T-helper 22 cell (primary cell): ENCODE results near the gene DCK.
A peak's percentile ranks its signal among the peaks of the same experiment; 100 is the strongest.
"Not testable (repeated sequence)": the region's sequence is repeated elsewhere in the genome, so short reads cannot be mapped to it uniquely, and the experiment has no call there.

Experiments
- DNase-seq: peaks from one replicate; pipeline ENCODE4 v3.0.0-alpha.2; 2020; ENCODE audit warnings: low read depth

Gene DCK

DNA sequence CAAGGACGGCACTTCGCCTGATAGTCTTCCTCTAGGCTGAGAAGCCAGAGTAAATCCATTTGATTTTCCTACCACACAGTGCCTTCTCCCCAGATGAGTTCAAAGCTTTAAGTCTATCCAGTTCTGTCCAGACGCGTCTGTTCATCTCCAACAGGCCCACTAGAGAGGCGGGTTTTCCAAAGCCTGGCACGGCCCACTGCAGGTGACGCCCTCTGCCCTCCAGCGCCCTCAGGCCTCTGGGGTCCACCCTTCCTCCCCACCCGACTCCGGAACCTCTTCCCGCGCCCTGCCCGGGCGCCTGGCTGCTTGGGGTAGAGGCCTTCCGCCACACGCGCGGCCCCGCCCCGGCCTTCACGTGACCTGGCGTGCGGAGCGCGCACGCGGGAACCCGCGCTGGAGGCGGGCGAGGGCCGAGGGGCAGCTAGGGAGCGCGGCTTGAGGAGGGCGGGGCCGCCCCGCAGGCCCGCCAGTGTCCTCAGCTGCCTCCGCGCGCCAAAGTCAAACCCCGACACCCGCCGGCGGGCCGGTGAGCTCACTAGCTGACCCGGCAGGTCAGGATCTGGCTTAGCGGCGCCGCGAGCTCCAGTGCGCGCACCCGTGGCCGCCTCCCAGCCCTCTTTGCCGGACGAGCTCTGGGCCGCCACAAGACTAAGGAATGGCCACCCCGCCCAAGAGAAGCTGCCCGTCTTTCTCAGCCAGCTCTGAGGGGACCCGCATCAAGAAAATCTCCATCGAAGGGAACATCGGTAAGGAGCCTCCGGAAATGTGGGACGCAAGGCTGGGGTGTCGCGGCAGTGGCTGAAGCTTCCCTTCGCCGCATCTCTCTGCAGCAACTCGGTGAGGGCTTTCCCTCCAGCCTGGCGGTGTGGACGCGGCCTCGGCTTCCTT, at the start of gene DCK:
DCK (plus strand) TSS at position 469 of the 888 bp plus-strand sequence; CDS start at position 656, 187 bp downstream.
- peak; percentile 77 for DNase-seq

- no peak for DNase-seq
Measured at GRCh38 chr4:70945046-70945445, 48.4 kb upstream of the DCK start.

DNA sequence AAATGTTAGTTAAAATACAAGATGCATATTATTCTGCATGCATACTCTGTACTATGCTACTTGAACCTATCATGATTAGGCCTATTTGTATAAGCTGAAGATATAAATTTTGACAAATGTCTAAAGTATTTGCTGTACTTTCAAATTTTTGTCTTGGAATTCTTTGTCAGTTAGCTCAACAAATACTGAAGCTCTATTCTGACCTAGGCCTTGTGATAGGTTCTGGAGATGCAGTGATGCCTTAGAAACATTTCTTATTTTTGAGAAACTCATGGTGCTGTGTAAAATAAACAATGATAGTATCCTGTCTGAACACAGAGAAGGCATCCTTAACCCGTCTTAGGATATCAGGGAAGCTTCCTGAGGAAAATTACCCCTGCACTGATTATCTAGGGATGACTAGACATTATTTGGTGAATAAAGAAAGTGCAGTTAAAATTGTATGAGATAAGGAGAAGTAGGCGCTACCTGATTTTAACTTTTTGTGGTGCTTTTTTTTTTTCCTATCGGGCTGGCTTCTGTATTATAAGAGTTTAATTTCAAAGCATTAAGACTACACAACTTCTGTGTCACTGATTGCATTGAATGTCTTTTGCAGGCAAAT, 47.9 kb upstream of the DCK start:
- DNase-seq: no peak

DNA sequence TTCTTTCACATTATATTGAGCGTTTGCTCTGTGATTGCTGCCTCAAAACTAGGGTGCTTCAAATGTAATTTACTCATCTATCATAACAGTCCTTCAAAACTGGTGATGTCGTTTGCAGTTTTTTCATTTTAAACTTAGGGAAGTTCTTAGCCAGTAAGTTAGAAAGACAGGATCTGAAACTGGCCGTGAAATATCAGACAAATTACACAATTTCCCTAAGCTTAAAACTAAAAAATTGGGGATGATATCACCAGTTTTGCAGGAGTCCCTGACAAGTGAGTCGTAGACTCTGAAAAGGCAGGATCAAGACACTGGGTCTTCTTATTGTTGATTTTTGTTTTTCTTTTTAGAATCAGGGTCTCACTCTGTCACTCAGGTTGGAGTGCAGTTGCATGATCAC, 46.5 kb upstream of the DCK start:
- no peak for DNase-seq

GRCh38 chr4:70948665-70949260, 44.7 kb upstream of the DCK start:
- no peak for DNase-seq

DNA sequence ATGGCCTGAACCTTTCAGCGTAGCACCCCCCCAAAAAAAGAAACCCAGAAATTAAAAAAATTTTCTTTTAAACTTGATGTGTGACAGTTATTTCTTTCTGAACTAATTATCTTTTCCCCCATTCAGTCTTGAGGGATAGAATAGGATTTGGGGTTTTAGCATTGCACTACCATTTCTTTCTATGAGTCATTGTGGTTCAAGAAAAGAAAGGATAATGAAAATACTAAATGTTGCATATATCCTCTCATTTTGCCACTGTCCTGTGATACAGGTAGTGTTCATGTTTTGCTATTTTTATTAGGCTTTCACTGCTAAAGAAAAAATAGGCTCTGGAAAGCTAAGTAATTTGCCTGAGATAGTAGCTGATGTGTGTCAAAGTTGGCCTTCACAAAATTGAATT, 39.4 kb upstream of the DCK start:
- DNase-seq: no peak

GRCh38 chr4:70956549-70957210, 36.8 kb upstream of the DCK start:
- DNase-seq: no peak

- no peak for DNase-seq
Measured at GRCh38 chr4:70958681-70959080, 34.8 kb upstream of the DCK start.

DNA sequence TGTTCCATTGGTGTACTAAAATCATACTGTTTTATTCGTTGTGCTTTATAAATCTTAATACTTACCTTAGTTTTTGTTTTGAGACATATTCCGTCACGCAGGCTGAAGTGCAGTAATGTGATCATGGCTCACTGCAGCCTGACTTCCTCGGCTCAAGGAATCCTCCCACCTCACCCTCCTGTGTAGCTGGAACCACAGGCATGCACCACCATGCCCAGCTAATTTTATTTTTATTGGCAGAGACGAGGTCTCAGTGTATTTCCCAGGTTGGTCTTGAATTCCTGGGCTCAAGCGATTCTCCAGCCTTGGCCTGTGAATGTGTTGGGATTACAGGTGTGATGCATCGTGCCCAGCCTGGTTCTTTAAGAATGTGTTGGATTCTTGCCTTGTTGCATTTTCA, 24.4 kb upstream of the DCK start:
- no peak for DNase-seq

DNA sequence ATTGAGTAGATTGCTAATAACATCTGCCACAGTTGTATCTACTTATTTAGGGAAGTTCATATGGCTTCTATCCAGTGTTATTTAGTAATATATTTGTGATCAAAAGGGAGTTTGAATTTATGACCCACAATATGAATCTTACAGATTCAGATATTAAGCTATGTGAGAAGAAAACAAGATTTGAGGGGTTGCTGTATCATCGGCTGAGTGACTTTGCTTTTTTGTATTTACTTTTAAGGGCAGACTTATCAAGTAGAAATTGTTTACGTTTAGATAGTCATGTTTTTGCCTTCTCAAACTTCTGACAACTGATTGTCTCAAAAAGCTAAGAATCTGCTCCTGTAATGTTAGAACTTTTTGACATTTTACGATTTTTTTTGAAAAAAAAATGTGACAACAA, 17.2 kb upstream of the DCK start:
- DNase-seq: no peak

DNA sequence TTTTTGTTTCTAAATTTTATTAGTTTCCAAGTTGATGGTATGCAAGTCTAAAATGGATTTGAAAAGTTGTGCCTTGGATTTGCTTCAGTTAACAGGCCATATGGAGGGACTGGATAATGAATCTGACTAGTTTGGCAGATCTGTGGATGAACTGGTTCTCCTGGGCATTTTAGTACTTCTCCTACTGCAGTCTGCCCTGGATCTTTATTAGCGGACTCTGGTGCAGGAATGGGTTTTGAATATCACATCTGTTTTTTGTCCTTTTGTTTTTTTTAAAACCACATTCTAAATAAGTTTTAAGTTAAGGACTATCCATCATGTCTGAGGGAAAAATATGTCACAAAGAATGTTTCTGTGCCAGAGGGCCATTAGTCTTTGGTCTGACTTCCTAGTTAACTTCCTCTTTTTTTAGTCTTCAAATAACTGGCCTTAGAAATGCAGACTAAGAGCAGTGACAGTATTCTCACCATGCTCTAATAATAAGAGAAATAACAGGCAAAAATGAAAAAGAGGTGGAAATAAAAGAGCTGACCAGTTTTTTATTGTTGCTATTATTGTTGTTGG, 13.9 kb upstream of the DCK start:
- no peak for DNase-seq

DNA sequence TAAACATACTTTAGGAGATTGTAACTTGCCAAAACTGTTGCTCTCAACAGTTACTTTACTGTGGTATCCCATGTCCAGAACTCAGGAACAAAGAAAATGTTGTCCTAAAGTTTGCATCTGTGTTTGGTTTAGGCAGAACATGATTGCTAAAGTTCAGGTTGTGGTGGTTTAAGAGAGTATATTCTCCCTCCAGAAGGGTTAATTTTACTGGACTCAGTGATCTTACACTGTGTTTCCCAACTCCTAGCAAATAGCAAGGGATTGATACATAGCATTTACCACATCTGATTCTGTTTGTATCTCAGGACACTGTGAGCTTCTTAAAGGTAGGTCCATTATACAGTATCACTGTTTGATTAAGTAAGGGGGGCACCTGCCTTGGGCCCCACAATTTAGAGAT, 13.3 kb upstream of the DCK start:
- no peak for DNase-seq

DNA sequence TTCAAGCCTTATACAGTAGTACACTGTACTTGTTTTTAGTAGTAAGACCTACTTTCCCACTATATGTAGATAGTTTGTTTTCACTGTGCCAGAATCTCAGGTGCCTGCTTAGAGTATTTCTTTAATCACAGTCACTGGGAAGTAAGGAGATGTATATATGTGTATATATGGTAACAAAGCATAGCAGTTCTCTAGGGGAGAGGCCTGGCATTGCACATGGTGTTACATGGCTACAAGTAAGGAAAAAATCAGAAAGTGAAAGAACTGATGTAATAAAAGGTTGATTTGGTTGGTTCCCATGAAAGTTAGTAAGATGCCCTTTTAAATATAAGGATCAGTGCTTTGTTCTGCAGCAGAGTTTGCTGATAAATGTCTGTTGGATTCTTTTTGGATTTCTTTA, 9.3 kb upstream of the DCK start:
- DNase-seq: no peak

GRCh38 chr4:70984589-70984988, 8.9 kb upstream of the DCK start:
- no peak for DNase-seq

DNA sequence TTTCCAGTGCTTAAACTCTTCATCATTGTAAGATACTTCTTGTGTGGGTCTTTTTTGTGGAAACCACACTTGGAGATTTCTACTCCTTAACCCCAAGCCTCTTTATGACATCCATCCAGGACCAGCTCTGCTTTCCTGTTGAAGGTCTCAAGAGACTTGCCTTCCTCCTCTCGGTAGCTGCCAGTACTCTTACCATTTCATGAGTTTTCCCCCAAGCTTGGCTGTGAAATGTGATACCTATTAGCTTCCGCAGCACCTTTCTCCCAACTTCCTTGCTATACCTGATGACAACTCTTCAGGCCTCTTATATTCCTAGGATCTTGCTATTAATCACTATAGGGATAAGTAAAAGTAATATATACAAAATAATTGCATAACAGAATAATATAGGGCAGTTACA, 1.9 kb upstream of the DCK start:
- DNase-seq: no peak

- no peak for DNase-seq
Measured at GRCh38 chr4:70992391-70992881, 1.0 kb upstream of the DCK start.

DNA sequence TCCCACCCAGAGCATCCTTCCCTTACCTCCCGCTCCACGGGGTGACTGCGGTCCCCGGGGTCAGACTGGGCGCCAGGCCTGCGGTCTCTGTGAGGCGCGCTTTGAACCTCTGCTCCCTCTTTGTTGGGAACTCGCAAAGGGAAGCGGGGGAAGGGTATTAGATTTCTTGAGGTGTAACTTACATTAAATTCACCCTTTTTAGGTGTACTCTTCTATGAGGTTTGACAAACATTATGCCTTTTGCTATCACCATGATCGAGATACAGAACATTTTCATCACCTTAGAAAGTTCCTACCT, 569 bp downstream of the DCK start:
- DNase-seq: no peak

GRCh38 chr4:70994387-70995099, 1.1 kb downstream of the DCK start:
- no peak for DNase-seq

- no peak for DNase-seq
Measured at GRCh38 chr4:70996018-70996360, 2.5 kb downstream of the DCK start.

GRCh38 chr4:70997036-70997435, 3.6 kb downstream of the DCK start:
- no peak for DNase-seq

- no peak for DNase-seq
Measured at GRCh38 chr4:70997546-70997945, 4.1 kb downstream of the DCK start.

DNA sequence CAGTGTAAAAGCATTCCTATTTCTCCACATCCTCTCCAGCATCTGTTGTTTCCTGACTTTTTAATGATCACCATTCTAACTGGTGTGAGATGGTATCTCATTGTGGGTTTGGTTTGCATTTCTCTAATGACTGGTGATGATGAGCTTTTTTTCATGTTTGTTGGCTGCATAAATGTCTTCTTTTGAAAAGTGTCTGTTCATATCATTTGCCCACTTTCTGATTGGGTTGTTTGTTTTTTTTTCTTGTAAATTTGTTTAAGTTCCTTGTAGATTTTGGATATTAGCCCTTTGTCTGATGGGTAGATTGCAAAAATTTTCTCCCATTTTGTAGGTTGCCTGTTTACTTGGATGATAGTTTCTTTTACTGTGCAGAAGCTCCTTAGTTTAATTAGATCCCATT, 6.2 kb downstream of the DCK start:
- not testable (repeated sequence) for DNase-seq
